WERI-Rb-1 (cell line): ENCODE results near the gene RPTOR.

ENCODE experiments used
- DNase-seq: peaks from one replicate; pipeline ENCODE4 v3.0.0-alpha.2; 2020
- H3K27ac ChIP-seq: fragments of 250-450 bp; sonication (Bioruptor Pico); 2 replicates; pipeline ENCODE4 v1.5.1; 2020; ENCODE audit warnings: mild to moderate bottlenecking, moderate library complexity
- H3K27me3 ChIP-seq: fragments of 250-450 bp; sonication (Bioruptor Pico); 2 replicates; pipeline ENCODE4 v1.5.1; 2021; ENCODE audit warnings: mild to moderate bottlenecking, low read depth, moderate library complexity; ENCODE audit not compliant: insufficient read depth, severe bottlenecking
- H3K36me3 ChIP-seq: fragments of 250-450 bp; sonication (Bioruptor Pico); 2 replicates; pipeline ENCODE4 v1.5.1; 2020; ENCODE audit warnings: mild to moderate bottlenecking, moderate library complexity
- H3K4me3 ChIP-seq: 2 replicates; pipeline ENCODE4 v1.5.1; 2011; ENCODE audit warnings: low read depth, mild to moderate bottlenecking, control low read depth, low read length
- H3K9me3 ChIP-seq: fragments of 250-450 bp; sonication (Bioruptor Pico); 2 replicates; pipeline ENCODE4 v1.5.1; 2021; ENCODE audit warnings: mild to moderate bottlenecking, moderate library complexity; ENCODE audit not compliant: severe bottlenecking
- TF ChIP-seq, protein P1 (sequence below): IDR thresholded peaks from 2 replicates; pipeline ENCODE4 v1.5.1; 2011; ENCODE audit warnings: low read depth, mild to moderate bottlenecking, control low read depth, inconsistent platforms, low read length

Gene RPTOR

DNA sequence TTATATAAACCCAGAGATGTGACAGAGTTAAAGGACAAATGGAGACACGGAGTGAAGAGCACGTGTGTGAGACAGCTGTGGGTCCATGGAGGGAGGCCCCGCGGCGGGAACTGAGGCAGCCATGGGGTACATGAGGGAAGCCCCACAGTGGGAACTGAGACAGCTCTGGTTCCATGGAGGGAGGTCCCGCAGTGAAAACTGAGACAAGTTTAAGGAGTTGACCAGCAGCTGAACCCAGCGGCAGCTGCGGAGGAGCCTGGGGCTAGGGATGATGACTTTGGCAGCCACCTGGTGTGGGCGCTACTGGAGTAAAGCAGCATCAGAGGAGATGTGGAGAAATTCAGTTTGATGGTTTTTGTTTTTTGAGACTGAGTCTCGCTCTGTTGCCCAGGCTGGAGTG is 185.1 kb downstream of the RPTOR start:
- DNase-seq: no peak
- Histone ChIP-seq H3K4me3 (no peak overlapping the region), H3K27ac (no peak overlapping the region), H3K36me3 (peaks cover 24% of the 10 kb centered on the region), H3K27me3 (no peaks in the 10 kb centered on the region), H3K9me3 (no peaks in the 10 kb centered on the region)
- TF ChIP-seq, protein P1, sequence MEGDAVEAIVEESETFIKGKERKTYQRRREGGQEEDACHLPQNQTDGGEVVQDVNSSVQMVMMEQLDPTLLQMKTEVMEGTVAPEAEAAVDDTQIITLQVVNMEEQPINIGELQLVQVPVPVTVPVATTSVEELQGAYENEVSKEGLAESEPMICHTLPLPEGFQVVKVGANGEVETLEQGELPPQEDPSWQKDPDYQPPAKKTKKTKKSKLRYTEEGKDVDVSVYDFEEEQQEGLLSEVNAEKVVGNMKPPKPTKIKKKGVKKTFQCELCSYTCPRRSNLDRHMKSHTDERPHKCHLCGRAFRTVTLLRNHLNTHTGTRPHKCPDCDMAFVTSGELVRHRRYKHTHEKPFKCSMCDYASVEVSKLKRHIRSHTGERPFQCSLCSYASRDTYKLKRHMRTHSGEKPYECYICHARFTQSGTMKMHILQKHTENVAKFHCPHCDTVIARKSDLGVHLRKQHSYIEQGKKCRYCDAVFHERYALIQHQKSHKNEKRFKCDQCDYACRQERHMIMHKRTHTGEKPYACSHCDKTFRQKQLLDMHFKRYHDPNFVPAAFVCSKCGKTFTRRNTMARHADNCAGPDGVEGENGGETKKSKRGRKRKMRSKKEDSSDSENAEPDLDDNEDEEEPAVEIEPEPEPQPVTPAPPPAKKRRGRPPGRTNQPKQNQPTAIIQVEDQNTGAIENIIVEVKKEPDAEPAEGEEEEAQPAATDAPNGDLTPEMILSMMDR: no peak

DNA sequence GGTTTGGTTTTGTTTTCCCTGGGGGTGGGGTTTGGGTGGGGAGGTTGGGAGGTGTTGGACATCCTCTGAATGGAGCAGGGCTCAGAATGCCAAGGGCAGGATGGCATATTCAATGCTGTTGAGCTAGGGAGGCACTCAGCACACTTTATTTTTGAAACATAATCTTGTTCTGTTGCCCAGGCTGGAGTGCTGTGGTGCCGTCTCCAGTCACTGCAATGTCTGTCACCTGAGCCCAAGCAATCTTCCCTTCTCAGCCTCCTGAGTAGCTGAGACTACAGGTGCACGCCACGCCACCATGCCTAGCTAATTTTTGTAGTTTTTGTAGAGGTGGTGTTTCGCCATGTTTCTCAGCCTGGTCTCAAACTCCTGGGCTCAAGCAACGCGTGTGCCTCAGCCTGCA is 186.1 kb downstream of the RPTOR start:
- H3K36me3 ChIP-seq: peaks cover 24% of the 10 kb centered on the region
- no peak overlapping the region for H3K4me3 ChIP-seq
- DNase-seq: no peak
- H3K27me3 ChIP-seq: no peaks in the 10 kb centered on the region
- H3K27ac ChIP-seq: no peak overlapping the region
- no peaks in the 10 kb centered on the region for H3K9me3 ChIP-seq
- TF ChIP-seq, protein P1: no peak

DNA sequence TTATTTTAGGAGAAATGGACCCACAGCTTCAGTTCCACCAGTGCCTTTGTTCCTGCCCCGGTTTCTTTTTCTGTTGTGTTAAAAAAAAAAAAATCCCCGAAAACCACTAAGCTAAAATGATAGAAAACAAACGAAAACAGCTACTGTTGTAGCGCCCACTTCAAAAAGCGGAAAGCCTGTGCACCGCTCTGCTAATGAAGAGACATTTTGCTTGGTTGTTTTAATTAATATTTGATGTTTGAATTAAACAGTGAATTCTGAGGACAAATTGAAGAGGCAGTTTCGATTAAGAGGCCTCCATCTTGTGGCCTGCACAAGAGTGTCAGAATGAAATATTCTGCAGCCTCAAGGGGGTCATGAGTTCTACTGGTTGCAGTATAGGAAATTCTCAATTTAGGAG is 186.7 kb downstream of the RPTOR start:
- Histone ChIP-seq H3K27me3 (no peaks in the 10 kb centered on the region), H3K4me3 (no peak overlapping the region), H3K9me3 (no peaks in the 10 kb centered on the region), H3K36me3 (peaks cover 24% of the 10 kb centered on the region), H3K27ac (no peak overlapping the region)
- TF ChIP-seq, protein P1: no peak
- DNase-seq: no peak

DNA sequence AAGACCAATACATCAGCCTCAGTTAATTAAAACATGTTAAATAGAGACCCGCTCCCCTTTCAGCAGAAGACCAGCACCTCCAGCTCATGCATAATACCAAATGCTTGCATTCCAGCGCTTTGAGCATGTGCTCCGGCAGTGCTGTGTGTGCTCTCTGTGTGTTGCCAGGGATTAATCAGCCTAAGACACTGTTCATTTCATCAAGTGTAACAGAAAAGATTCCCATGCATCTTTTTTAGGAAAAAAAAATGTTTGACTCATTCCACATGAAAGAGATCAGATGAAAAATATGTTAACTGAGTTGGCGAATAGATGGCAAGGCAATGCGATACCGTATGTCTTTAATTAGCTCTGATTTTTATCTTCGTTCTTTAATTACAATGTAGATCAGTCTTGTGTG is 187.6 kb downstream of the RPTOR start:
- TF ChIP-seq, protein P1: no peak

GRCh38 chr17:80737106-80738019 is 192.7 kb downstream of the RPTOR start:
- no peak overlapping the region for H3K4me3 ChIP-seq
- DNase-seq: no peak
- H3K27ac ChIP-seq: no peak overlapping the region
- TF ChIP-seq, protein P1: 0 out of 2 replicates have a peak, but pooled peaks have one; percentile 11
- H3K27me3 ChIP-seq: no peaks in the 10 kb centered on the region
- peaks cover 4% of the 10 kb centered on the region for H3K9me3 ChIP-seq
- peaks cover 48% of the 10 kb centered on the region for H3K36me3 ChIP-seq

More for the DNA sequence above, 187.6 kb downstream of the RPTOR start:
- Histone ChIP-seq H3K27me3 (no peaks in the 10 kb centered on the region), H3K9me3 (no peaks in the 10 kb centered on the region), H3K36me3 (peaks cover 31% of the 10 kb centered on the region), H3K27ac (no peak overlapping the region), H3K4me3 (no peak overlapping the region)
- DNase-seq: no peak
